IMR-90 (cell line): Measurements from ENCODE around the gene GAGE12J. TPM values are rescaled to one million over a fixed set of nuclear protein-coding genes. Genes with fewer than 3 reads are reported as not detected.
"Not testable (repeated sequence)": the region's sequence is repeated elsewhere in the genome, so short reads cannot be mapped to it uniquely, and the experiment has no call there.

Experiments
- ATAC-seq: fragments of 200-7000 bp; cut with Tn5 transposase; 2 replicates; pipeline ENCODE4 v1.9.1; 2020; ENCODE audit warnings: low read depth, mild to moderate bottlenecking, moderate library complexity
- Bru-seq: library from RNA; stranded (reverse); fragments of 400-500 nt; gene quantifications from one replicate; lab custom pipeline; 2021; lab: Mats Ljungman, UMichigan
- BruChase-seq, 2 experiments: library from RNA; stranded (reverse); fragments of 400-500 nt; gene quantifications; one replicate each; lab custom pipeline; 2021; lab: Mats Ljungman, UMichigan
- BruUV-seq: library from RNA; stranded (reverse); fragments of 400-500 nt; replicated peaks from 2 replicates; lab custom pipeline; 2021; lab: Mats Ljungman, UMichigan
- CTCF ChIA-PET: fragments of 300-600 bp; formaldehyde crosslinking; extraction: SDS; loops from one replicate; lab custom pipeline; 2021; ENCODE audit warnings: antibody characterized with exemption; lab: Yijun Ruan, JAX
- POLR2A ChIA-PET: fragments of 300-600 bp; sonication (Branson Sonifier 250); formaldehyde crosslinking; loops from one replicate; lab custom pipeline; 2022; ENCODE audit warnings: antibody characterized with exemption; ENCODE audit not compliant: unreplicated experiment; lab: Charles Lee
- DNase-seq: peaks from one replicate; pipeline ENCODE4 v3.0.0; 2013
- H2AFZ ChIP-seq: replicated peaks from 2 replicates; pipeline ENCODE3; 2013; ENCODE audit warnings: low read length, mild to moderate bottlenecking; ENCODE audit not compliant: poor library complexity
- H2AK5ac ChIP-seq: 2 replicates; pipeline ENCODE4 v1.6.1; 2013; ENCODE audit warnings: low read depth, low read length, inconsistent platforms
- H2AK9ac ChIP-seq: replicated peaks from 2 replicates; pipeline ENCODE3; 2013; ENCODE audit warnings: mild to moderate bottlenecking, low read depth, low read length, moderate library complexity; ENCODE audit not compliant: poor library complexity
- H2BK120ac ChIP-seq: 2 replicates; pipeline ENCODE4 v1.6.1; 2013; ENCODE audit warnings: low read depth, low read length, inconsistent platforms
- H2BK15ac ChIP-seq: 3 replicates; pipeline ENCODE4 v1.6.1; 2013; ENCODE audit warnings: low read depth, low read length, inconsistent platforms
- H2BK20ac ChIP-seq: 2 replicates; pipeline ENCODE4 v1.6.1; 2013; ENCODE audit warnings: low read depth, mild to moderate bottlenecking, inconsistent platforms, low read length, moderate library complexity
- H2BK5ac ChIP-seq: 2 replicates; pipeline ENCODE4 v1.6.1; 2013; ENCODE audit warnings: mild to moderate bottlenecking, low read depth, low read length, inconsistent platforms; ENCODE audit not compliant: poor library complexity, severe bottlenecking
- H3K14ac ChIP-seq: replicated peaks from 2 replicates; pipeline ENCODE4 v1.6.1; 2013; ENCODE audit warnings: low read depth, low read length, inconsistent platforms
- H3K18ac ChIP-seq: 2 replicates; pipeline ENCODE4 v1.6.1; 2013; ENCODE audit warnings: low read depth, low read length, control low read depth
- H3K23ac ChIP-seq: 2 replicates; pipeline ENCODE4 v1.6.1; 2013; ENCODE audit warnings: low read depth, low read length, inconsistent platforms
- H3K27ac ChIP-seq: 2 replicates; pipeline ENCODE4 v1.5.1; 2013; ENCODE audit warnings: mild to moderate bottlenecking, control low read depth, low read length; ENCODE audit not compliant: insufficient read depth
- H3K27me3 ChIP-seq: 2 replicates; pipeline ENCODE4 v1.6.1; 2013; ENCODE audit warnings: low read length; ENCODE audit not compliant: control insufficient read depth, insufficient read depth
- H3K36me3 ChIP-seq: 2 replicates; pipeline ENCODE4 v1.6.1; 2013; ENCODE audit warnings: low read length, mixed read lengths; ENCODE audit not compliant: control insufficient read depth, insufficient read depth
- H3K4ac ChIP-seq: 2 replicates; pipeline ENCODE4 v1.6.1; 2013; ENCODE audit warnings: low read depth, low read length, inconsistent platforms
- H3K4me1 ChIP-seq: 2 replicates; pipeline ENCODE4 v1.6.1; 2013; ENCODE audit warnings: low read length, mixed read lengths; ENCODE audit not compliant: control insufficient read depth, insufficient read depth
- H3K4me2 ChIP-seq: 2 replicates; pipeline ENCODE4 v1.6.1; 2013; ENCODE audit warnings: low read depth, mild to moderate bottlenecking, control low read depth, low read length, moderate library complexity
- H3K4me3 ChIP-seq: 2 replicates; pipeline ENCODE4 v1.5.1; 2013; ENCODE audit warnings: low read depth, mild to moderate bottlenecking, control low read depth, low read length, moderate library complexity; ENCODE audit not compliant: insufficient read depth
- H3K56ac ChIP-seq: 2 replicates; pipeline ENCODE4 v1.6.1; 2013; ENCODE audit warnings: low read length, inconsistent platforms; ENCODE audit not compliant: insufficient read depth; ENCODE audit errors: extremely low read depth
- H3K79me1 ChIP-seq, 2 experiments: 2 replicates each; pipeline ENCODE4 v1.6.1; 2013; ENCODE audit warnings: low read length in 2 of 2, inconsistent platforms in 1 of 2, low read depth in 1 of 2
- H3K9ac ChIP-seq: 2 replicates; pipeline ENCODE4 v1.6.1; 2013; ENCODE audit warnings: low read depth, low read length, control low read depth
- H3K9me1 ChIP-seq: 2 replicates; pipeline ENCODE4 v1.6.1; 2013; ENCODE audit warnings: low read length, inconsistent platforms; ENCODE audit not compliant: insufficient read depth
- H3K9me3 ChIP-seq: 2 replicates; pipeline ENCODE4 v1.6.1; 2013; ENCODE audit warnings: low read length; ENCODE audit not compliant: control insufficient read depth, insufficient read depth
- H4K20me1 ChIP-seq: 2 replicates; pipeline ENCODE4 v1.6.1; 2013; ENCODE audit warnings: low read length, inconsistent platforms; ENCODE audit not compliant: insufficient read depth
- H4K5ac ChIP-seq: 2 replicates; pipeline ENCODE4 v1.6.1; 2013; ENCODE audit warnings: mild to moderate bottlenecking, low read depth, low read length, control low read depth
- H4K8ac ChIP-seq, 2 experiments: 2 replicates each; pipeline ENCODE4 v1.6.1; 2013; ENCODE audit warnings: low read depth in 2 of 2, low read length in 2 of 2, control low read depth in 1 of 2, inconsistent platforms in 1 of 2
- H4K91ac ChIP-seq: 2 replicates; pipeline ENCODE4 v1.6.1; 2013; ENCODE audit warnings: low read depth, low read length, inconsistent platforms; ENCODE audit not compliant: insufficient read depth
- WGBS, 2 experiments: methylation state at CpG; one replicate each; pipeline versions ENCODE4 v1.1.5 to v1.1.7; 2013; ENCODE audit warnings: missing lambda C conversion rate in 2 of 2; ENCODE audit not compliant: insufficient read length in 1 of 2; ENCODE audit errors: extremely low coverage in 2 of 2; 5-methylcytosine and 5-hydroxymethylcytosine counted together
- dilution Hi-C: fragments of 300-500 bp; cut with HindIII; formaldehyde crosslinking; loops from one replicate; pipeline ENCODE4 v1.14.3; 2018; ENCODE audit warnings: low sequenced_read_pairs; ENCODE audit not compliant: unreplicated experiment
- in situ Hi-C: fragments of 300-500 bp; cut with MboI; formaldehyde crosslinking; loops from 3 replicates; pipeline ENCODE4 v1.14.3; 2019; ENCODE audit warnings: low sequenced_read_pairs, inconsistent platforms, mixed read lengths
- intact Hi-C: fragments of 100-400 bp; cut with micrococcal nuclease; formaldehyde crosslinking; loops from 2 replicates; pipeline ENCODE4 v1.10.0; 2022
- long read RNA-seq: library from polyadenylated mRNA; unstranded; transcript quantifications from one replicate; pipeline ENCODE4 v2.0.0, GENCODE V29; 2021; ENCODE audit not compliant: unreplicated experiment
- polyA plus RNA-seq, 3 experiments: library from polyadenylated mRNA; depleted of rRNA; stranded (reverse); fragments of >200 nt; gene quantifications; 2 replicates each; pipeline ENCODE4 v1.2.3, GENCODE V29; 2012; ENCODE audit warnings: low replicate concordance in 1 of 3
- total RNA-seq: library from RNA; depleted of rRNA; stranded (reverse); fragments of >200 nt; gene quantifications from 2 replicates; pipeline ENCODE4 v1.2.3, GENCODE V29; 2012; rRNA removed

The GAGE12J gene
- total RNA-seq (not detected in 2 replicates), polyA plus RNA-seq (2012; rRNA removed) (not detected in 2 replicates), Bru-seq, nascent RNA (not detected), BruChase-seq, experiment 1, labeled RNA remaining after a 6-hour chase (not detected), BruChase-seq, experiment 2, labeled RNA remaining after a 2-hour chase (not detected)
- not detected in 2 replicates for polyA plus RNA-seq (2012; cell fraction: cytosol; rRNA removed)
- polyA plus RNA-seq (2012; cell fraction: nucleus; rRNA removed; ENCODE audit: low replicate concordance): not detected in 2 replicates
- long read RNA-seq: 0 reads

GRCh38 chrX:49321737-49322136, at the start of gene GAGE12J:
GAGE12J (plus strand) TSS chrX:49322037; CDS start chrX:49323194, 1,157 bp downstream.
- H3K27me3 ChIP-seq, H3K9me3 ChIP-seq, ATAC-seq, H3K18ac ChIP-seq, CTCF ChIA-PET, in situ Hi-C loops, H2BK5ac ChIP-seq, H3K4me2 ChIP-seq, H3K23ac ChIP-seq, H3K9me1 ChIP-seq, H4K5ac ChIP-seq, H4K8ac ChIP-seq, H2AK5ac ChIP-seq, H3K4ac ChIP-seq, H4K20me1 ChIP-seq, H3K56ac ChIP-seq, H2BK20ac ChIP-seq, H3K9ac ChIP-seq, POLR2A ChIA-PET, H2BK15ac ChIP-seq, DNase-seq, H3K36me3 ChIP-seq, H3K79me1 ChIP-seq, H3K14ac ChIP-seq, H3K4me3 ChIP-seq, H2AFZ ChIP-seq, H2AK9ac ChIP-seq, intact Hi-C loops, H3K4me1 ChIP-seq, H4K91ac ChIP-seq, H3K27ac ChIP-seq, dilution Hi-C loops, BruUV-seq, H2BK120ac ChIP-seq: not testable (repeated sequence)
- no CpG with 5 or more reads among the region's 16 CpGs for WGBS, 2 experiments
